Thyroid gland (tissue), 4 donors: ENCODE data around the gene ADGRG1.

Experiments
- POLR2A ChIP-seq, 2 donors: fragments of 450-650 bp; IDR thresholded peaks; one replicate each; pipeline ENCODE4 v1.6.1; 2017; ENCODE audit warnings: antibody characterized with exemption in 2 of 2, mild to moderate bottlenecking in 2 of 2, moderate library complexity in 1 of 2
- TF ChIP-seq, protein P1 (sequence below), 6 experiments: fragments of 200-600 bp in 3 of 6; fragments of 450-650 bp in 3 of 6; sonication (generic) in 3 of 6; IDR thresholded peaks; one replicate each; pipeline ENCODE4 v1.5.1; 2016 to 2019; ENCODE audit warnings: antibody characterized with exemption in 6 of 6, mild to moderate bottlenecking in 2 of 6, inconsistent platforms in 1 of 6, moderate library complexity in 1 of 6

DNA sequence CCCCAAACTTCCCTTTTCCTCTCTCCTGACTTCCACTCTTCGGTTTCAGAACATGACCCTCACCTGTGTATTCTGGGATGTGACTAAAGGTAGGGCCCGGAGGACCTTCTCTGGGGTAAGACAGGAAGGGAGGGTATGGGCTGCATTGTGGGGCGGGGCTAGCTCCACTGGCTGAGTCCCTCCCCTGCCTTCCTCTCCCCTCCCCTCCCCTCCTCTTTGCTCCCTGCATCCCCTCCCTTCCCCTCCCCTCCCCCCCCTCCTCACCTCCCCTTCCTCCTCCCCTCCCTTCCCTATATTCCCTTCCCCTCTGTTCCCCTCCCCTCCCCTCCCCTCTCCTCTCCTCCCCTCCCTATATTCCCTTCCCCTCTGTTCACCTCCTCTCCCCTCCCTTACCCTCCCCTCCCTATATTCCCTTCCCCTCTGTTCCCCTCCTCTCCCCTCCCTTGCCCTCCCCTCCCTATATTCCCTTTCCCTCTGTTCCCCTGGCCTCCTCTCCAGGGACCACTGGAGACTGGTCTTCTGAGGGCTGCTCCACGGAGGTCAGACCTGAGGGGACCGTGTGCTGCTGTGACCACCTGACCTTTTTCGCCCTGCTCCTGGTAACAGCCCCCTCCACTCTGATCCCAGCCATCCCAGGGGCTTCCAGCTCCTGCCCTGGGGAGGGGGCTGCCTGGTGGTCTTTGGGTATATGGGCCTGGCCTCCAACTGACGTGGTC, 51.5 kb downstream of the ADGRG1 start:
- TF ChIP-seq POLR2A (IDR thresholded peaks at IDR 0.05): no peak
- TF ChIP-seq, protein P1, sequence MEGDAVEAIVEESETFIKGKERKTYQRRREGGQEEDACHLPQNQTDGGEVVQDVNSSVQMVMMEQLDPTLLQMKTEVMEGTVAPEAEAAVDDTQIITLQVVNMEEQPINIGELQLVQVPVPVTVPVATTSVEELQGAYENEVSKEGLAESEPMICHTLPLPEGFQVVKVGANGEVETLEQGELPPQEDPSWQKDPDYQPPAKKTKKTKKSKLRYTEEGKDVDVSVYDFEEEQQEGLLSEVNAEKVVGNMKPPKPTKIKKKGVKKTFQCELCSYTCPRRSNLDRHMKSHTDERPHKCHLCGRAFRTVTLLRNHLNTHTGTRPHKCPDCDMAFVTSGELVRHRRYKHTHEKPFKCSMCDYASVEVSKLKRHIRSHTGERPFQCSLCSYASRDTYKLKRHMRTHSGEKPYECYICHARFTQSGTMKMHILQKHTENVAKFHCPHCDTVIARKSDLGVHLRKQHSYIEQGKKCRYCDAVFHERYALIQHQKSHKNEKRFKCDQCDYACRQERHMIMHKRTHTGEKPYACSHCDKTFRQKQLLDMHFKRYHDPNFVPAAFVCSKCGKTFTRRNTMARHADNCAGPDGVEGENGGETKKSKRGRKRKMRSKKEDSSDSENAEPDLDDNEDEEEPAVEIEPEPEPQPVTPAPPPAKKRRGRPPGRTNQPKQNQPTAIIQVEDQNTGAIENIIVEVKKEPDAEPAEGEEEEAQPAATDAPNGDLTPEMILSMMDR (IDR thresholded peaks at IDR 0.05): no peak
